GM08714 (cell line): ENCODE measurements around the gene ENPP5.
"Not testable (repeated sequence)": the region's sequence is repeated elsewhere in the genome, so short reads cannot be mapped to it uniquely, and the experiment has no call there.

ENCODE experiments used
- H3K4me3 ChIP-seq: fragments of 200-500 bp; sonication (Bioruptor generic); 2 replicates; pipeline ENCODE4 v1.5.1; 2014; ENCODE audit warnings: mild to moderate bottlenecking, low read length, inconsistent platforms
- ZNF274 ChIP-seq: IDR thresholded peaks from 2 replicates; pipeline ENCODE4 v1.6.1; 2012; ENCODE audit warnings: mild to moderate bottlenecking, low read depth, low read length

The ENPP5 gene

GRCh38 chr6:46199387-46199786 lies 28.6 kb upstream of the ENPP5 start:
- H3K4me3 ChIP-seq, result no peak overlapping the region
- TF ChIP-seq ZNF274, result no peak

GRCh38 chr6:46191961-46192360 lies 21.2 kb upstream of the ENPP5 start:
- no peak for TF ChIP-seq ZNF274
- no peak overlapping the region for H3K4me3 ChIP-seq

- no peak for TF ChIP-seq ZNF274
- H3K4me3 ChIP-seq, result no peak overlapping the region
Observed at GRCh38 chr6:46190889-46191288, 20.1 kb upstream of the ENPP5 start.

GRCh38 chr6:46189726-46190125 lies 18.9 kb upstream of the ENPP5 start:
- TF ChIP-seq ZNF274, result no peak
- H3K4me3 ChIP-seq, result no peak overlapping the region

- no peak overlapping the region for H3K4me3 ChIP-seq
- no peak for TF ChIP-seq ZNF274
Observed at GRCh38 chr6:46186583-46186982, 15.8 kb upstream of the ENPP5 start.

GRCh38 chr6:46184114-46184513 lies 13.3 kb upstream of the ENPP5 start:
- no peak overlapping the region for H3K4me3 ChIP-seq
- no peak for TF ChIP-seq ZNF274

- peak overlapping the region; percentile 44; the same call in 1 of the 2 replicates for H3K4me3 ChIP-seq
- TF ChIP-seq ZNF274, result no peak
Observed at GRCh38 chr6:46175976-46176375, 5.2 kb upstream of the ENPP5 start.

GRCh38 chr6:46175446-46175845 lies 4.7 kb upstream of the ENPP5 start:
- H3K4me3 ChIP-seq, result no peak overlapping the region
- no peak for TF ChIP-seq ZNF274

- H3K4me3 ChIP-seq, result no peak overlapping the region
- TF ChIP-seq ZNF274, result no peak
Observed at GRCh38 chr6:46174904-46175303, 4.1 kb upstream of the ENPP5 start.

GRCh38 chr6:46172176-46172575 lies 1.4 kb upstream of the ENPP5 start:
- no peak for TF ChIP-seq ZNF274
- H3K4me3 ChIP-seq, result no peak overlapping the region

GRCh38 chr6:46160102-46160501 lies 10.7 kb downstream of the ENPP5 start:
- no peak for TF ChIP-seq ZNF274
- H3K4me3 ChIP-seq, result no peak overlapping the region

- H3K4me3 ChIP-seq, result no peak overlapping the region
- no peak for TF ChIP-seq ZNF274
Observed at GRCh38 chr6:46159229-46159628, 11.6 kb downstream of the ENPP5 start.

GRCh38 chr6:46156701-46157100 lies 14.1 kb downstream of the ENPP5 start:
- no peak overlapping the region for H3K4me3 ChIP-seq
- TF ChIP-seq ZNF274, result no peak

- H3K4me3 ChIP-seq, result not testable (repeated sequence)
Observed at GRCh38 chr6:46149066-46149465, 21.7 kb downstream of the ENPP5 start.

- TF ChIP-seq ZNF274, result no peak
- H3K4me3 ChIP-seq, result no peak overlapping the region
Observed at GRCh38 chr6:46144270-46144669, 26.5 kb downstream of the ENPP5 start.

GRCh38 chr6:46138281-46138680 lies 32.5 kb downstream of the ENPP5 start:
- H3K4me3 ChIP-seq, result peak overlapping the region; percentile 29; the same call in 1 of the 2 replicates

More at GRCh38 chr6:46138281-46138680, 32.5 kb downstream of the ENPP5 start:
- no peak for TF ChIP-seq ZNF274
